Loucy (cell line): ENCODE measurements around the gene ATOH8.

Experiments
- H2AFZ ChIP-seq: fragments of 200-600 bp; sonication (generic); 2 replicates; pipeline ENCODE4 v1.6.0; 2016; ENCODE audit warnings: antibody characterized with exemption, mild to moderate bottlenecking, low read length, moderate library complexity
- H3F3A ChIP-seq: fragments of 200-600 bp; 2 replicates; pipeline ENCODE4 v1.6.0; 2016; ENCODE audit warnings: antibody characterized with exemption, low read depth, mild to moderate bottlenecking
- H3K27me3 ChIP-seq: fragments of 200-600 bp; sonication (generic); 2 replicates; pipeline ENCODE4 v1.6.1; 2014; ENCODE audit warnings: low read length, mild to moderate bottlenecking; ENCODE audit not compliant: insufficient read depth, poor library complexity, severe bottlenecking
- H3K36me3 ChIP-seq: fragments of 200-600 bp; sonication (generic); 2 replicates; pipeline ENCODE4 v1.6.1; 2016; ENCODE audit warnings: low read length; ENCODE audit not compliant: insufficient read depth
- H3K4me1 ChIP-seq: fragments of 200-600 bp; sonication (generic); 2 replicates; pipeline ENCODE4 v1.5.1; 2014; ENCODE audit warnings: low read length, mild to moderate bottlenecking; ENCODE audit not compliant: insufficient read depth, poor library complexity, severe bottlenecking
- H3K4me2 ChIP-seq: fragments of 200-600 bp; sonication (generic); 2 replicates; pipeline ENCODE4 v1.6.0; 2014; ENCODE audit warnings: antibody characterized with exemption, low read length, low read depth, mild to moderate bottlenecking; ENCODE audit not compliant: poor library complexity, severe bottlenecking
- H3K4me3 ChIP-seq: fragments of 200-600 bp; sonication (generic); 2 replicates; pipeline ENCODE4 v1.5.1; 2014; ENCODE audit warnings: low read length, mild to moderate bottlenecking, mixed read lengths; ENCODE audit not compliant: poor library complexity, severe bottlenecking
- H3K79me2 ChIP-seq: fragments of 200-600 bp; sonication (generic); 2 replicates; pipeline ENCODE4 v1.6.1; 2014; ENCODE audit warnings: low read length; ENCODE audit not compliant: insufficient read depth
- H3K9ac ChIP-seq: fragments of 200-600 bp; sonication (generic); 2 replicates; pipeline ENCODE4 v1.6.0; 2014; ENCODE audit warnings: mild to moderate bottlenecking, low read depth, low read length, moderate library complexity; ENCODE audit not compliant: poor library complexity, severe bottlenecking
- H3K9me2 ChIP-seq: fragments of 200-600 bp; sonication (generic); replicated peaks from 2 replicates; pipeline ENCODE4 v1.6.1; 2016; ENCODE audit warnings: low read depth, low read length, mixed read lengths
- H3K9me3 ChIP-seq: fragments of 200-600 bp; sonication (generic); 2 replicates; pipeline ENCODE4 v1.6.1; 2014; ENCODE audit warnings: mild to moderate bottlenecking, antibody characterized with exemption, low read length, low read depth; ENCODE audit not compliant: insufficient read depth
- H4K20me1 ChIP-seq: fragments of 200-600 bp; sonication (generic); 2 replicates; pipeline ENCODE4 v1.6.0; 2014; ENCODE audit warnings: antibody characterized with exemption, low read length, mild to moderate bottlenecking; ENCODE audit not compliant: insufficient read depth, poor library complexity, severe bottlenecking
- EZH2phosphoT487 ChIP-seq: fragments of 200-600 bp; IDR thresholded peaks from 2 replicates; pipeline ENCODE4 v1.6.1; 2018; ENCODE audit warnings: antibody characterized with exemption, mild to moderate bottlenecking, moderate library complexity, borderline replicate concordance
- TF ChIP-seq, protein P1 (sequence below): fragments of 200-600 bp; sonication (generic); conservative IDR thresholded peaks from 2 replicates; pipeline ENCODE4 v1.5.1; 2014; ENCODE audit warnings: mild to moderate bottlenecking, antibody characterized with exemption, low read length

The ATOH8 gene

DNA sequence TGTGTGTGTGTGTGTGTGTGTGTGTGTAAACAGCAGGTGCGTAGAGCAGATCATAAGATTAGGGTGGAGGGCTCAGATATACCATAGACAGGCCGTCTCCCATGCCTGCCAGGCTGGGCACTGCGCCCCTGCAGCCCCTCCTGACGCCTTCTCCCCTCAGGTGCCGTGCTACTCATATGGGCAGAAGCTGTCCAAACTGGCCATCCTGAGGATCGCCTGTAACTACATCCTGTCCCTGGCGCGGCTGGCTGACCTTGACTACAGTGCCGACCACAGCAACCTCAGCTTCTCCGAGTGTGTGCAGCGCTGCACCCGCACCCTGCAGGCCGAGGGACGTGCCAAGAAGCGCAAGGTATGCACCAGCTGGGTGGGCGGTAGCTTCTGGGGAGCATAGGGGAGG, 10.0 kb downstream of the ATOH8 start:
- H3K4me1 ChIP-seq: no peaks in the 10 kb centered on the region
- TF ChIP-seq, protein P1, sequence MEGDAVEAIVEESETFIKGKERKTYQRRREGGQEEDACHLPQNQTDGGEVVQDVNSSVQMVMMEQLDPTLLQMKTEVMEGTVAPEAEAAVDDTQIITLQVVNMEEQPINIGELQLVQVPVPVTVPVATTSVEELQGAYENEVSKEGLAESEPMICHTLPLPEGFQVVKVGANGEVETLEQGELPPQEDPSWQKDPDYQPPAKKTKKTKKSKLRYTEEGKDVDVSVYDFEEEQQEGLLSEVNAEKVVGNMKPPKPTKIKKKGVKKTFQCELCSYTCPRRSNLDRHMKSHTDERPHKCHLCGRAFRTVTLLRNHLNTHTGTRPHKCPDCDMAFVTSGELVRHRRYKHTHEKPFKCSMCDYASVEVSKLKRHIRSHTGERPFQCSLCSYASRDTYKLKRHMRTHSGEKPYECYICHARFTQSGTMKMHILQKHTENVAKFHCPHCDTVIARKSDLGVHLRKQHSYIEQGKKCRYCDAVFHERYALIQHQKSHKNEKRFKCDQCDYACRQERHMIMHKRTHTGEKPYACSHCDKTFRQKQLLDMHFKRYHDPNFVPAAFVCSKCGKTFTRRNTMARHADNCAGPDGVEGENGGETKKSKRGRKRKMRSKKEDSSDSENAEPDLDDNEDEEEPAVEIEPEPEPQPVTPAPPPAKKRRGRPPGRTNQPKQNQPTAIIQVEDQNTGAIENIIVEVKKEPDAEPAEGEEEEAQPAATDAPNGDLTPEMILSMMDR: no peak
- no peak for TF ChIP-seq EZH2phosphoT487

DNA sequence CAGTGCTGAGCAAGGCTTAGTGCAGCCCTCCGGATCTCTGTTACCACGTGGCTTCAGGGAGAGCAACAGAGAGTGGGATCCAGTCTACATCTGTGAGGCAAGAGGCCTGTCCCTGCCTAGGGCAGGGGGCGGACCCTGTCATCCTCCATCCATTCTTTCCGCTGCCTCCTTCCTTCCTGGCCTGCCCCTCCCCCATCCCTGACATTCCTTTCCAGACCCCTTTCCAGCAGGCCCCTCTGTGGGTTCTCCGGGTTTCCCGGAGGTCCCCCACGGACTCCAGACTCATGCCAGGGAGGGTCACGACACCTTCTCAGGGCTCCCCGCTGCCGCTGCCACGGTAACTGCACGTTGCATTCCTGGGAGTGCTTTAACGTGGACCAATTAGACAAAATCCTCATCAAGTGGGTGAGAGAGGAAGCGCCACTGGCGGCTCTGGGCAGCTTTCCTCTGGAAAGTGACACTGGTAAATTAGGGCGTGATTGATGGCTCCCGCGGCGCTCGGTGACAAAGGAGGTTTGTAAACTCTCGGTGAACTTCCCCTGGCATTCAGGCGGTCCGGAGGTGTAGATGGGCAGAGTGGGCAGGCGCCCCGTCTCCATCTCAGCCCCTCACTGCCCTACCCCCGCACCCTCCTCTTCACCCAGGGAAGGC, 11.4 kb downstream of the ATOH8 start:
- Histone ChIP-seq H3K4me3 (no peak overlapping the region), H3K27me3 (no peaks in the 10 kb centered on the region), H3K9me3 (no peaks in the 10 kb centered on the region), H2AFZ (no peak overlapping the region), H3K9me2 (no peaks in the 10 kb centered on the region), H3K79me2 (no peaks in the 10 kb centered on the region), H4K20me1 (no peaks in the 10 kb centered on the region), H3K4me2 (no peak overlapping the region), H3K4me1 (no peaks in the 10 kb centered on the region), H3K9ac (no peak overlapping the region), H3F3A (no peaks in the 10 kb centered on the region), H3K36me3 (no peaks in the 10 kb centered on the region)
- TF ChIP-seq EZH2phosphoT487: no peak
- TF ChIP-seq, protein P1: no peak

More for the DNA sequence above, 10.0 kb downstream of the ATOH8 start:
- no peak overlapping the region for H3K4me2 ChIP-seq
- H2AFZ ChIP-seq: no peak overlapping the region
- H3K4me3 ChIP-seq: no peak overlapping the region
- H3K9me3 ChIP-seq: no peaks in the 10 kb centered on the region
- H3K79me2 ChIP-seq: no peaks in the 10 kb centered on the region
- no peaks in the 10 kb centered on the region for H3K27me3 ChIP-seq
- no peaks in the 10 kb centered on the region for H3F3A ChIP-seq
- no peak overlapping the region for H3K9ac ChIP-seq
- H3K9me2 ChIP-seq: no peaks in the 10 kb centered on the region
- H3K36me3 ChIP-seq: no peaks in the 10 kb centered on the region
- H4K20me1 ChIP-seq: no peaks in the 10 kb centered on the region

DNA sequence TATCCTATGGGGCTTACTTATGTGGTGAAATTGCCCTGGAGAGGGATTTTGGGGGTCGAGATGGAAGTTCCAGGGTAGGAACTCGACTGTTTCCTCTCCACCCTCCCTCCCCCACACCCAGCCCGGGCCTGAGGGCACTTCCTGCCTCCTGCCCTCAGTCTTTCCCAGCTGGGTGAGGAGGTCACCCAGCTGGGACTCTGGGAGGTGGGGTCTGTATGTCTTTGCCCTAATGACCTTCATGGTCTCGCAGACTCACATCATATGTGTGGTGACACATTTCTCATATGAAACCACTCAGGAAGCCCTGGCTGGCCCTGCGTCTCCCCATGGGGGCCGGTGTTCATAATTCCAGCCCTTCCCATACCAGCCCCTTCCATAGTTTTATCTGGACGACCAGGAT, 12.4 kb downstream of the ATOH8 start:
- H3K4me1 ChIP-seq: no peaks in the 10 kb centered on the region
- no peaks in the 10 kb centered on the region for H3F3A ChIP-seq
- no peaks in the 10 kb centered on the region for H3K9me2 ChIP-seq
- H3K36me3 ChIP-seq: no peaks in the 10 kb centered on the region
- H3K4me2 ChIP-seq: no peak overlapping the region
- H4K20me1 ChIP-seq: no peaks in the 10 kb centered on the region
- H2AFZ ChIP-seq: no peak overlapping the region
- no peaks in the 10 kb centered on the region for H3K9me3 ChIP-seq
- no peaks in the 10 kb centered on the region for H3K79me2 ChIP-seq
- no peak overlapping the region for H3K4me3 ChIP-seq
- no peaks in the 10 kb centered on the region for H3K27me3 ChIP-seq
- TF ChIP-seq, protein P1: no peak
- no peak for TF ChIP-seq EZH2phosphoT487
- H3K9ac ChIP-seq: no peak overlapping the region
